ENCODE data around the gene PLCB4.

- TF ChIP-seq CTCF (IDR thresholded peaks at IDR 0.05) (no peak), EZH2phosphoT487 (IDR thresholded peaks at IDR 0.05) (no peak)
Observed at GRCh38 chr20:9110916-9111432, 42.1 kb downstream of the PLCB4 start.
